MM.1S (cell line): ENCODE data around the gene PHF21A.

ENCODE experiments used
- EZH2 ChIP-seq: fragments of 300-600 bp; sonication (generic); optimal IDR thresholded peaks from 2 replicates; pipeline ENCODE3; 2017; ENCODE audit warnings: low read depth, mild to moderate bottlenecking, antibody characterized with exemption, low read length, mixed read lengths
- TF ChIP-seq, protein P1 (sequence below): fragments of 300-600 bp; sonication (generic); IDR thresholded peaks from 2 replicates; pipeline ENCODE4 v1.5.1; 2016; ENCODE audit warnings: antibody characterized with exemption, low read length, mixed read lengths

DNA sequence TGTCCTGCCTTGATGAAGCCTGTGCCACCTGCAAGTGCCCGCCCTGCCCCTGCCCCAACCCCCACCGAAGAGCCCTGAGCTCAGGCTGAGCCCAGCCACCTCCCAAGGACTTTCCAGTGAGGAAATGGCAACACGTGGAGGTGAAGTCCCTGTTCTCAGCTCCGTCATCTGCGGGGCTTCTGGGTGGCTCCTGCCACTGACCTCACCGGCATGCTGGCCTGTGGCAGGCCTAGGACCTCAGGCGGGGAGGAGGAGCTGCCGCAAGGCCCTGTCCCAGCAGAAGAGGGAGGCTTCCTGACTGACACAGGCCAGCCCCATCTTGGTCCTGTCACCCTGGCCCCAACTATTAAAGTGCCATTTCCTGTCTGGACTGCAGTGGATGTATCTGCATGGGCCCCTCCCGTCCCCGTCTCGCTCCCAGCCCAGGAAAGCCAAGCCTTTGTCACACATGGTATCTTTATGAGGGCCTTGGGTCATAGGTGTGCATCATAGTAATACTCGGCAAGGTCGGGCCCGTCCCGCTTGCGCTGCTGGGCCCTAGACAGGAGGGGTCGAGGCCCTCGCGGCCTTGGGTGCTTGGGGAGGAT is 215.1 kb downstream of the PHF21A start:
- TF ChIP-seq, protein P1, sequence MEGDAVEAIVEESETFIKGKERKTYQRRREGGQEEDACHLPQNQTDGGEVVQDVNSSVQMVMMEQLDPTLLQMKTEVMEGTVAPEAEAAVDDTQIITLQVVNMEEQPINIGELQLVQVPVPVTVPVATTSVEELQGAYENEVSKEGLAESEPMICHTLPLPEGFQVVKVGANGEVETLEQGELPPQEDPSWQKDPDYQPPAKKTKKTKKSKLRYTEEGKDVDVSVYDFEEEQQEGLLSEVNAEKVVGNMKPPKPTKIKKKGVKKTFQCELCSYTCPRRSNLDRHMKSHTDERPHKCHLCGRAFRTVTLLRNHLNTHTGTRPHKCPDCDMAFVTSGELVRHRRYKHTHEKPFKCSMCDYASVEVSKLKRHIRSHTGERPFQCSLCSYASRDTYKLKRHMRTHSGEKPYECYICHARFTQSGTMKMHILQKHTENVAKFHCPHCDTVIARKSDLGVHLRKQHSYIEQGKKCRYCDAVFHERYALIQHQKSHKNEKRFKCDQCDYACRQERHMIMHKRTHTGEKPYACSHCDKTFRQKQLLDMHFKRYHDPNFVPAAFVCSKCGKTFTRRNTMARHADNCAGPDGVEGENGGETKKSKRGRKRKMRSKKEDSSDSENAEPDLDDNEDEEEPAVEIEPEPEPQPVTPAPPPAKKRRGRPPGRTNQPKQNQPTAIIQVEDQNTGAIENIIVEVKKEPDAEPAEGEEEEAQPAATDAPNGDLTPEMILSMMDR = no peak
- no peak for TF ChIP-seq EZH2
